K562 (cell line): ENCODE data around the gene LRRC61. TPM values are rescaled to one million over a fixed set of nuclear protein-coding genes. Genes with fewer than 3 reads are reported as not detected.
"Not testable (repeated sequence)": the region's sequence is repeated elsewhere in the genome, so short reads cannot be mapped to it uniquely, and the experiment has no call there.

Experiments
- ATF4 ChIP-seq: fragments of 450-650 bp; formaldehyde crosslinking; IDR thresholded peaks from 2 replicates; pipeline ENCODE4 v1.4.0; 2022; ENCODE audit warnings: mild to moderate bottlenecking, moderate library complexity
- CBFA2T3 ChIP-seq: fragments of 450-650 bp; IDR thresholded peaks from 2 replicates; pipeline ENCODE4 v1.6.1; 2017
- CLOCK ChIP-seq: fragments of 250-450 bp; sonication (Bioruptor Pico); IDR thresholded peaks from 2 replicates; pipeline ENCODE4 v1.4.0; 2020; ENCODE audit warnings: mild to moderate bottlenecking, moderate library complexity, borderline replicate concordance
- ESRRA ChIP-seq: fragments of 450-650 bp; IDR thresholded peaks from 2 replicates; pipeline ENCODE4 v1.6.1; 2014; ENCODE audit warnings: low read depth, mild to moderate bottlenecking, moderate library complexity, borderline replicate concordance
- GMEB1 ChIP-seq: fragments of 250-450 bp; sonication (Bioruptor Pico); IDR thresholded peaks from 2 replicates; pipeline ENCODE4 v1.4.0; 2020; ENCODE audit warnings: mild to moderate bottlenecking
- HIVEP1 ChIP-seq: fragments of 250-450 bp; sonication (Bioruptor Pico); IDR thresholded peaks from 2 replicates; pipeline ENCODE4 v1.4.0; 2020; ENCODE audit warnings: mild to moderate bottlenecking
- JUN ChIP-seq, 2 experiments: sonication (generic) in 1 of 2; formaldehyde crosslinking in 1 of 2; IDR thresholded peaks; 2 replicates each; pipeline versions ENCODE4 v1.6.1 to v1.8.0; 2012 to 2022; ENCODE audit warnings: borderline replicate concordance in 2 of 2, mild to moderate bottlenecking in 2 of 2, improper control_type of control experiment in 1 of 2, low read depth in 1 of 2, low read length in 1 of 2, missing genetic modification reagents in 1 of 2
- MTF1 ChIP-seq: fragments of 250-450 bp; sonication (Bioruptor Pico); IDR thresholded peaks from 2 replicates; pipeline ENCODE4 v1.9.0; 2021; ENCODE audit warnings: moderate library complexity, mild to moderate bottlenecking, inconsistent platforms, borderline replicate concordance
- OTX1 ChIP-seq: fragments of 450-650 bp; formaldehyde crosslinking; IDR thresholded peaks from 2 replicates; pipeline ENCODE4 v1.4.0; 2022; ENCODE audit warnings: mild to moderate bottlenecking
- SP1 ChIP-seq: sonication (generic); formaldehyde crosslinking; IDR thresholded peaks from 2 replicates; pipeline ENCODE4 v1.8.1; 2022; ENCODE audit warnings: mild to moderate bottlenecking, missing genetic modification reagents
- TAL1 ChIP-seq: fragments of 450-650 bp; IDR thresholded peaks from 2 replicates; pipeline ENCODE4 v1.6.1; 2016; ENCODE audit warnings: mild to moderate bottlenecking
- ZNF584 ChIP-seq: fragments of 200-800 bp; sonication (Bioruptor generic); IDR thresholded peaks from 2 replicates; pipeline ENCODE4 v1.6.1; 2016; ENCODE audit warnings: low read depth, mild to moderate bottlenecking, missing genetic modification characterization, missing compliant biosample characterization
- ZNF592 ChIP-seq: fragments of 450-650 bp; IDR thresholded peaks from 2 replicates; pipeline ENCODE4 v1.6.1; 2017; ENCODE audit warnings: antibody characterized with exemption, mild to moderate bottlenecking
- polyA plus RNA-seq, 8 experiments: library from polyadenylated mRNA; depleted of rRNA in 4 of 8; stranded (reverse) in 5 of 8; unstranded in 3 of 8; fragments of >200 nt; fragmentation: Nextera tagmentation in 2 of 8; fragmentation: Illumina TruSeq in 1 of 8; extraction: Ambion mirVana in 2 of 8; extraction: Trizol in 1 of 8; gene quantifications; 2 replicates each; pipeline versions ENCODE4 v1.2.1 to v1.2.3, GENCODE V29; 2011 to 2014; ENCODE audit warnings: inconsistent platforms in 1 of 8, missing spikeins in 1 of 8
- total RNA-seq, 7 experiments: library from RNA; depleted of rRNA in 6 of 7; stranded (reverse); fragments of >200 nt in 6 of 7; fragmentation: Illumina TruSeq in 2 of 7; extraction: Trizol in 2 of 7; gene quantifications; 2 replicates each; pipeline versions ENCODE4 v1.2.1 to v1.2.3, GENCODE V29; 2011 to 2021; ENCODE audit warnings: low replicate concordance in 1 of 7

LRRC61 gene
- total and polyA plus RNA-seq, 9 of the 15 experiments (the other 6 are each of a cell fraction or from before 2014, with no cell fraction given): 1.3 to 55.2 (median 35.2) TPM

GRCh38 chr7:150312649-150313366 lies 10.3 kb upstream of the LRRC61 start (continued):
- TF ChIP-seq ZNF592 (peak; percentile 97), HIVEP1 (CRISPR knock-in tag) (peak; percentile 92), JUN (CRISPR knock-in tag; IDR thresholded peaks at IDR 0.05; ENCODE audit: borderline replicate concordance) (0 out of 2 replicates have a peak, but pooled peaks have one; percentile 23), TAL1 (peak; percentile 3; the same call in 1 of the 2 replicates), ATF4 (CRISPR knock-in tag) (peak; percentile 91), ZNF584 (CRISPR knock-in tag) (peak; percentile 68; the same call in 1 of the 2 replicates), ESRRA (peak; percentile 95), OTX1 (peak; percentile 80), CLOCK (0 out of 2 replicates have a peak, but pooled peaks have one; percentile 69), CBFA2T3 (peak; percentile 43), MTF1 (CRISPR knock-in tag) (peak; percentile 86; the same call in 1 of the 2 replicates), SP1 (CRISPR knock-in tag) (peak; percentile 45; the same call in 1 of the 2 replicates), GMEB1 (CRISPR knock-in tag) (peak; percentile 59)
- TF ChIP-seq JUN (IDR thresholded peaks at IDR 0.05; ENCODE audit: borderline replicate concordance, low read depth, low read length): not testable (repeated sequence)
